GM19438 (cell line): ENCODE results near the gene MT1H.
"Not testable (repeated sequence)": the region's sequence is repeated elsewhere in the genome, so short reads cannot be mapped to it uniquely, and the experiment has no call there.

ENCODE experiments used
- ATAC-seq: cut with Tn5 transposase; IDR thresholded peaks from one replicate; pipeline ENCODE4 v1.9.1; 2021; ENCODE audit warnings: low read depth; ENCODE audit not compliant: unreplicated experiment

MT1H gene

DNA sequence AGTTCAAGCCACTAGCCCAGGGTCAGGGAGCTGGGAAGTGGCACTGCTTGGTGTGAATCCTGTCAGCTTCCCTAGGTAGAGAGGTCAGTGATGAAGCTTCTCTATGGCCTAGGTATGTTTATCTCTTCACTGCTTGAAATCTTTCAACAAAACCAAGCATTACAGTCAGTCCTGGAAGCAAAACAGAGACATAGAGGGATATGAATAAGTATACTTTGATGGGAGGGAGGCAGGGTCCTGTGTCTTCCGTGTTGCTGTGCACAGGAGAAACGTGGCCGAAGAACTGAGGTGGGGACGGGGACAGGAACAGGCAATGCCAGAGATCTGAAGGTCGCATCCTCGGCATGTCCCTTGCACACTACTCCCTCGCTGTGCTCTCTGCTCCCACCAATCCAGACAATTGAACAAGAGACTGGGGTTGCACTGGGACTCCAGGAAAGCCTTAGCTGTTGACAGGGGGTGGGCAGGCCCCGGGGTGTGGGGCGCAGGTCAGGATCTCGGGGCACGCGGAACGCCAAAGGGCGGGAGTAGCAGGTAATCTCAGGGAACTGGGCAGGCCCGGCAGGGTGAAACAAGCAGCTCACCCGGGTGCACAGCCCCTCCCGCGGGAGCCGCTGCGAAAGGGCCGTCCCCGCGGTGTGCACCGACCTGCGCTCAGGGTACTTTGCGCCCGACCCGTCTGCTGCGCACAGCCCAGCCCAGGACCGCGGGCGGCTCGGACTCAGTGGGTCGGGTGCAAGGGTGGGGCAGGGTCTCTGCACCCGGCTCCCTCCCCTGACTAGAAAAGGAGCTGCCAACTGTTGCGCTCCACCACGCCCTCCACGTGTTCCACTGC lies at the start of gene MT1H:
Gene MT1H (plus strand): TSS at position 810 of the 835 bp plus-strand sequence. CDS start 71 bp downstream, outside the sequence.
- ATAC-seq: no peak

- ATAC-seq: no peak
Measured at GRCh38 chr16:56620339-56620897, 49.2 kb upstream of the MT1H start.

DNA sequence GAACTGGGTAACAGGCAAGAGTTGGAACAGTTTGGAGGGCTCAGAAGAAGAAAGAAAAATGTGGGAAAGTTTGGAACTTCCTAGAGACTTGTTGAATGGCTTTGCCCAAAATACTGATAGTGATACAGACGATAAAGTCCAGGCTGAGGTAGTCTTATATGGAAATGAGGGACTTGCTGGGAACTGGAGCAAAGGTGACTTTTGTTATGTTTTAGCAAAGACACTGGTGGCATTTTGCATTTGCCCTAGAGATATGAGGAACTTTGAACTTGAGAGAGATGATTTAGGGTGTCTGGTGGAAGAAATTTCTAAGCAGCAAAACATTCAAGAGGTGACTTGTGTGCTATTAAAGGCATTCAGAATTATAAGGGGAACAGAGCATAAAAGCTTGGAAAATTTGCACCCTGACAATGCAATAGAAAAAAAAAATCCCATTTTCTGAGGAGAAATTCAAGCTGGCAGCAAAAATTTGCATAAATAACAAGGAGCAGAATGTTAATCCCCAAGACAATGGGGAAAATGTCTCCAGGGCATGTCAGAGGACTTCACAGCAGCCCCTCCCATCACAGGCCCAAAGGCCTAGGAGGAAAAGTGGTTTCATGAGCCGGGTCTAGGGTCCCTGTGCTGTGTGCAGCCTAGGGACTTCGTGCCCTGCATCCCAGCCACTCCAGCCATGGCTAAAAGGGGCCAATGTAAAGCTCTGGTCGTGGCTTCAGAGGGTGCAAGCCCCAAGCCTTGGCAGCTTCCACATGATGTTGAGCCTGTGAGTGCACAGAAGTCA lies 47.8 kb upstream of the MT1H start:
- not testable (repeated sequence) for ATAC-seq

DNA sequence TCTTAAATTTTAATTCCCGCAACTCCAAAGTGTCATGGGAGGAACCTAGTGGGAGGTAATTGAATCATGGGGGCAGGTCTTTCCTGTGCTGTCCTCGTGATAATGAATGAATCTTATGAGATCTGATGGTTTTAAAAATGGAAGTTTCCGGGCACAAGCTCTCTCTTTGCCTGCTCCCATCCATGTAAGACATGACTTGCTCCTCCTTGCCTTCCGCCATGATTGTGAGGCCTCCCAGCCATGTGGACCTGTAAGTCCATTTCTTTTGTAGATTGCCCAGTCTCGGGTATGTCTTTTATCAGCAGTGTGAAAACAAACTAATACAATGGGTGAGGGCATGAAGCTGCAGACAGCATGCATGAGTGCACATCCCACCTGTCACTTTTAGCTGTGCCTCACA lies 46.4 kb upstream of the MT1H start:
- not testable (repeated sequence) for ATAC-seq

- ATAC-seq: no peak
Measured at GRCh38 chr16:56623637-56624036, 46.0 kb upstream of the MT1H start.

GRCh38 chr16:56625140-56625942 lies 44.3 kb upstream of the MT1H start, which contains the start of gene MT1E:
MT1E (plus strand) TSS chr16:56625781; CDS start chr16:56625852, 71 bp downstream.
- no peak for ATAC-seq

DNA sequence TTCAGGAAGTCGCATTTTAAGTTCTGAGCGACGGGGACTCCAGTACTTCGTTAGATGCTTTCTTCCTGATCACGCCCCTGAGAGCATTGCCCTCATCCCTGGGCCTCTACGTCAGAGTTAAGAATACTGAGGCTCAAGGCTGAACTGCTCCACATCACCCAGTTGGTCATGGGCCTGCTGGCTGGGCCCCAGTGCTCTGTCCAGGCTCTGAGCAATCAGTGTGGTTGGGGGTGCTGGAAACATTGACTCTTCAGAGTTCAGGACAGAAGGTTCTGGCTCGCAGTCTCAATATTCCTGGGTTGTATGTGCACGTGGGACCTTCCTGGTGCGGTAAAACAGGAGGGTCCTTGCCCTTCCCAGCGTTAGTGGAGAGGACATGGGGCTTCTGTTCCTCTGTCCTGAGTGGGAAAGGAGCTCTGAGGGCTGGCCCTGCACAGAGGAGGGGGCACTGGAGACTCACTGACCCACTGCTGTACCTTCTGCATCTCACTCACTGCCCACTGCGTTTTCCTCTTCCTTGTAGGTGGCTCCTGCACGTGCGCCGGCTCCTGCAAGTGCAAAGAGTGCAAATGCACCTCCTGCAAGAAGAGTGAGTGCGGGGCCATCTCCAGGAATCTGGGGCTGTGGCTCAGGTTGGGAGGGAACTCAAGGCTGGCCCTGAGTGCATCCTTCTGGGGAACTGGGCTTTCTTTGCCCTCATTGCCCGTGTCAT lies 43.5 kb upstream of the MT1H start:
- no peak for ATAC-seq

DNA sequence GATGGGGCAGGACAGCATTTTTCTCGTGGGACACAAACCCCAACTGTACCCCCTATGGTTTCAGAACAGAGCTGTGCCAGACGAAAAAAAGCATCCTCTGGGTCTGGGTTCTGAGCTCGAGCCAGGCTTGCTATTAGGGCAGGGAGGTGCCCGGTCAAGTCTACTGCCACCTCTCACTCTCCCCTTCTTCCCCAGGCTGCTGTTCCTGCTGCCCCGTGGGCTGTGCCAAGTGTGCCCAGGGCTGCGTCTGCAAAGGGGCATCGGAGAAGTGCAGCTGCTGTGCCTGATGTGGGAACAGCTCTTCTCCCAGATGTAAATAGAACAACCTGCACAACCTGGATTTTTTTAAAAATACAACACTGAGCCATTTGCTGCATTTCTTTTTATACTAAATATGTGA lies 42.9 kb upstream of the MT1H start:
- ATAC-seq: no peak

DNA sequence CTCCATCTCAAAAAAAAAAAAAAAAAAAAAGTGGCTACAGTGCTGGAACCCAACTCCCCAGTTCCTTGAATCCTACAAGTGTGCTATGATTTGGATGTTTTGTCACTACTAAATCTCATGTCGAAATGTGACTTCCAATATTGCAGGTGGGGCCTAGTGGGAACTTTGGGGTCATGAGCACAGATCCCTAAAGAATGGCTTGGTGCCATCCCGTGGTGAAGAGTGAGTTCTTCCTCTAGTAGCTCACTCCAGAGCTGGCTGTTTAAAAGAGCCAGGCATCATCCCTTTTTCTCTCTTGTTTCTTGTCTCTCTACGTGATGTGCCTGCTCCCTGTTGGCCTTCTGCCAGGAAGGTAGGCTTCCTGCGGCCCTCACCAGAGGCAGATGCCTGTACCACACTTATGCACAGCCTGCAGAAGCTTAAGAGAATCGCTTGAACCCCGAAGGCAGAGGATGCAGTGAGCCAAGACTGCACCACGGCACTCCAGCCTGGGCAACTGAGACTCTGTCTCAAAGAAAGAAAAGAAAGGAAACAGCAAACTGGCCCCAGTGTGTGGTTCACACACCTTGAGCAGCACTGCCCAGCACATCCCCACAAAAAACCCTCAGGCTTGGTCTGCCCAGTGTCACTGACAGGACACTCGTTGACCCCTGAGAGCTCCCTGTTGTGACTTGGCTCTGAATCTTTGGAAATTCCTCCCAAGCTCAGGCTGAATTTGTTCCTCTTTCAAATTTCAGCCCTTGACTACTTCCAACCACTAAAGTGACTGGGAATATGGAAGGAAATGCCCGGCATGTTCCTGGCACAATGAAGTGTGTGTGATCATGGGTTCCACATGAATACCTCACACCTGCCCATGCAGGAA lies 40.9 kb upstream of the MT1H start:
- no peak for ATAC-seq

- no peak for ATAC-seq
Measured at GRCh38 chr16:56629531-56629930, 40.1 kb upstream of the MT1H start.

DNA sequence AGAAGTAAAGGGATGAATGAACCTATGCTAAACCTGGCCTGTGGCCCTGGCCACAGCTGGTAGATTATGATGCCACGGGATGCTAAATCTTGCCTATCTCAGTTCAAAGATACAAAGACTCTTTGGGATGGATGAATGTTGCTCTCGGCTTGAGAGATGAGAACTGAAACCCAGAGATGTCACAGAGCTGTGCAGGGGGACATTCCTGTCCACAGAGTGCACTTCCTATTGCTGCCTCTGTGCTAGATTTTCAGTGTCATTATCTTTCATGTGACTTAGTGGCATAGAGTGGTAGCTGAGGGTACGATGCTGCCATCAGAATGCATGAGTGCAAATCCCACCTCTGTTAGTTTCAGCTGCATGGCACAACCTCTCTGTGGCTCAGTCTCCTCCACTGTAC lies 39.5 kb upstream of the MT1H start:
- ATAC-seq: peak; percentile 77

- no peak for ATAC-seq
Measured at GRCh38 chr16:56631197-56631596, 38.4 kb upstream of the MT1H start.

GRCh38 chr16:56631832-56632155 lies 37.8 kb upstream of the MT1H start:
- ATAC-seq: no peak

DNA sequence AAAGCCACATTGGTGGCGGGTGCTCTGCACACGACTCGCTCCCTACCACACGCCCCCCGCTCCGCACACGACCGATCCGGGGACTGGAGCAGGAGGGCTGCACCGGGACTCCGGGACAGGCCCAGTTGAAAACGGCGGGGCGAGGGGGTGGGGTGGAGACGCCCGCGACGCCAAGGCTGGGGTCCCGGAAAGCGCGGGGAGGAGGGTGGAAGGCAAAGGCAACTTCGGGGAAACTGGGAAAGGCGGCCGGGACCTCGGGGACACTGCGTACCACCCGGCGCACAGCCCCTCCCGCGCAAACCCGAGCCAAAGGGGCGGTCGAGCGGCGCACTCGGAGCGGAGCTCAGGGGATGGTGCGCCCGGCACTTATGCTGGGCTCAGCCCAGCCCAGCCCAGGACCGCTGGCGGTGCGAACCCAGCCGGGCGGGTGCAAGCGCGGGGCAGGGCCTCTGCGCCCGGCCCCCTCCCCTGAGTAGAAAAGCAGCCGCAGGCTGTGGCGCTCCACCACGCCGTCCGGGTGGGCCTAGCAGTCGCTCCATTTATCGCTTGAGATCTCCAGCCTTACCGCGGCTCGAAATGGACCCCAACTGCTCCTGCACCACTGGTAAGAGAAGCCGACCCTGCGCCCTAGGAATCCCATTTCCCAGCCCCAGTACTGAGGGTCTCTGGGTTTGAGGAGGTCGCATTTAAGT lies 37.3 kb upstream of the MT1H start, which contains the start of gene MT1M:
Gene MT1M (plus strand): TSS at position 504 of the 692 bp plus-strand sequence. CDS start 73 bp downstream, at position 577.
- ATAC-seq: no peak

- no peak for ATAC-seq
Measured at GRCh38 chr16:56632848-56633365, 36.7 kb upstream of the MT1H start.

DNA sequence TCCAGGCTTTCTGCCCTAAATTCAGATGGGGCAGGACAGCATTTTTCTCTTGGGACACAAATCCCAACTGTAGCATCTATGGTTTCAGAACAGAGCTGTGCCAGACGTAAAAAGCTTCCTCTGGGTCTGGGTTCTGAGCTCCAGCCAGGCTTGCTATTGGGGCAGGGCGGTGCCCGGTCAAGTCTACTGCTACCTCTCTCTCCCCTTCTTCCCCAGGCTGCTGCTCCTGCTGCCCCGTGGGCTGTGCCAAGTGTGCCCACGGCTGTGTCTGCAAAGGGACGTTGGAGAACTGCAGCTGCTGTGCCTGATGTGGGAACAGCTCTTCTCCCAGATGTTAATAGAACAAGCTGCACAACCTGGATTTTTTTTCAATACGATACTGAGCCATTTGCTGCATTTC lies 36.1 kb upstream of the MT1H start:
- no peak for ATAC-seq

DNA sequence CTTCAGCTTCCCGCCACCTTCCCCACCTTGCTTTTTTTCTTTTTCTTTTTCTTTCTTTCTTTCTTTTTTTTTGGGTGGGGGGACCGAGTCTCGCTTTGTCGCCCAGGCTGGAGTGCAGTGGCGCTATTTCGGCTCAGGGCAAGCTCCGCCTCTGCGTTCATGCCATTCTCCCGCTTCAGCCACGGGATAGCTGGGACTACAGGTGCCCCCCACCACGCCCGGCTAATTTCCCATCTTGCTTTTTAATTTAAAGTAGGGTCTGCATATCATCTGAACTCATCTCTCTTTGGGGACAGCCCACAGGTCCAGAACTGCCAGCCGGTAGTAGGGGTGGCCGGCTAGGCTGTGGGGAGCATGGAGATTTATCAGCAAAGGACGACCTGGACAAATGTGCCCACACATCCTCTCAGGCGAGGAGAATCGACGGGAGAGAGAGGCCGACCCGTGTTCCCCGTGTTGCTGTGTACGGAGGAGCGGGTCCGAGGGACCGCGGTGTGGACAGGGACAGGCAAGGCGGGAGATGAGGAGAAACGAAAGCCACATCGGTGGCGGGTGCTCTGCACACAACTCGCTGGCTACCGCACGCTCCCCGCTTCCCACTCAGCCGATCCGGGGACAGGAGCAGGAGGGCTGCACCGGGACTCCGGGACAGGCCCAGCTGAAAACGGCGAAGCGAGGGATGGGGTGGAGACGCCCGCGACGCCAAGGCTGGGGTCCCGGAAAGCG lies 34.7 kb upstream of the MT1H start:
- ATAC-seq: no peak
